HEK293T (cell line): ENCODE measurements around the gene LIMS2.

ENCODE experiments used
- CTCF ChIA-PET: fragments of 350-600 bp; formaldehyde crosslinking; extraction: SDS; loops from one replicate; lab custom pipeline; 2021; ENCODE audit warnings: antibody characterized with exemption, inconsistent platforms; lab: Yijun Ruan, JAX
- POLR2A ChIA-PET: fragments of 350-600 bp; formaldehyde crosslinking; extraction: SDS; loops from one replicate; lab custom pipeline; 2020; ENCODE audit warnings: antibody characterized with exemption, inconsistent platforms; lab: Yijun Ruan, JAX
- DNase-seq: peaks from one replicate; pipeline ENCODE4 v3.0.0; 2012; ENCODE audit warnings: mixed read lengths; ENCODE audit errors: extremely low spot score
- ARNT ChIP-seq: fragments of 450-650 bp; IDR thresholded peaks from 2 replicates; pipeline ENCODE4 v1.6.1; 2017; ENCODE audit warnings: mild to moderate bottlenecking
- BHLHE40 ChIP-seq: fragments of 450-650 bp; IDR thresholded peaks from 2 replicates; pipeline ENCODE4 v1.6.1; 2016; ENCODE audit warnings: mild to moderate bottlenecking, moderate library complexity, borderline replicate concordance
- CTBP1 ChIP-seq: fragments of 450-650 bp; IDR thresholded peaks from 2 replicates; pipeline ENCODE4 v1.6.1; 2016; ENCODE audit warnings: borderline replicate concordance
- ELF4 ChIP-seq: fragments of 450-650 bp; IDR thresholded peaks from 2 replicates; pipeline ENCODE4 v1.6.1; 2017; ENCODE audit warnings: antibody characterized with exemption
- FOXA1 ChIP-seq: fragments of 450-650 bp; IDR thresholded peaks from 2 replicates; pipeline ENCODE4 v1.6.1; 2016; ENCODE audit warnings: mild to moderate bottlenecking
- FOXK2 ChIP-seq: fragments of 450-650 bp; IDR thresholded peaks from 2 replicates; pipeline ENCODE4 v1.6.1; 2016; ENCODE audit warnings: mild to moderate bottlenecking
- FOXM1 ChIP-seq: fragments of 450-650 bp; IDR thresholded peaks from 2 replicates; pipeline ENCODE4 v1.6.1; 2017; ENCODE audit warnings: mild to moderate bottlenecking, borderline replicate concordance
- HDGF ChIP-seq: fragments of 450-650 bp; IDR thresholded peaks from 2 replicates; pipeline ENCODE4 v1.6.1; 2017; ENCODE audit warnings: antibody characterized with exemption, borderline replicate concordance
- L3MBTL2 ChIP-seq: fragments of 450-650 bp; conservative IDR thresholded peaks from 2 replicates; pipeline ENCODE4 v1.6.1; 2016; ENCODE audit warnings: mild to moderate bottlenecking
- LEF1 ChIP-seq: fragments of 450-650 bp; IDR thresholded peaks from 2 replicates; pipeline ENCODE4 v1.6.1; 2017; ENCODE audit warnings: mild to moderate bottlenecking, borderline replicate concordance
- NFRKB ChIP-seq: fragments of 450-650 bp; IDR thresholded peaks from 2 replicates; pipeline ENCODE4 v1.6.1; 2016; ENCODE audit warnings: mild to moderate bottlenecking, moderate library complexity
- SP1 ChIP-seq: fragments of 450-650 bp; IDR thresholded peaks from 2 replicates; pipeline ENCODE4 v1.6.1; 2017
- SUZ12 ChIP-seq: fragments of 450-650 bp; IDR thresholded peaks from 2 replicates; pipeline ENCODE4 v1.6.1; 2016; ENCODE audit warnings: mild to moderate bottlenecking
- TARDBP ChIP-seq: fragments of 450-650 bp; IDR thresholded peaks from 2 replicates; pipeline ENCODE4 v1.6.1; 2016
- ZNF384 ChIP-seq: fragments of 450-650 bp; IDR thresholded peaks from 2 replicates; pipeline ENCODE4 v1.6.1; 2016
- TF ChIP-seq, protein P1 (sequence below): fragments of 450-650 bp; IDR thresholded peaks from 2 replicates; pipeline ENCODE4 v1.6.1; 2016

The LIMS2 gene

DNA sequence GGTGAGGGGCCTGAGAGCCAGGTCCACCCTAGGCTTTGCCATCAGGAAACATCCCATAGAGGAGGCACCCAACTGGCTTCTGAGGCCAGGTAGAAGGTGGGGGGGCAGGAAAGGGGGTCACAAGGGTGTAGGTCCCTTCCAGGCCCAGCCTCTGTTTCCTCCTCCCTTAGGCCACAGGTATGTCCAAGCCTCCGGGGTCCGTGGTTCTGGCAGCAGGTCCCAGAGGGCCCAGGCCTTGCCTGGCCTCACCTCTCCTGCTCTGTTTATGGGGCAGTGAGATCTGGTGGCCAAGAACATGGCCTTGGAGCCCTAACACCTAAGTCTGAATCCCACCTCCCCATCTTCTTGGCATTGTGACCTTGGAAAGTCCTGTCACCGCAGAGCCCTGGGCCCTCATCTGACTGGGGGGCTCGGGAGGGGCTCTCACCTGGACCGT, 51.0 kb downstream of the LIMS2 start:
- TF ChIP-seq FOXK2 (no peak), ELF4 (no peak), CTBP1 (no peak), NFRKB (no peak), FOXA1 (no peak), FOXM1 (no peak), SUZ12 (no peak), BHLHE40 (no peak), L3MBTL2 (no peak), HDGF (no peak), LEF1 (no peak), SP1 (no peak), ARNT (no peak), ZNF384 (no peak), TARDBP (no peak)
- TF ChIP-seq, protein P1, sequence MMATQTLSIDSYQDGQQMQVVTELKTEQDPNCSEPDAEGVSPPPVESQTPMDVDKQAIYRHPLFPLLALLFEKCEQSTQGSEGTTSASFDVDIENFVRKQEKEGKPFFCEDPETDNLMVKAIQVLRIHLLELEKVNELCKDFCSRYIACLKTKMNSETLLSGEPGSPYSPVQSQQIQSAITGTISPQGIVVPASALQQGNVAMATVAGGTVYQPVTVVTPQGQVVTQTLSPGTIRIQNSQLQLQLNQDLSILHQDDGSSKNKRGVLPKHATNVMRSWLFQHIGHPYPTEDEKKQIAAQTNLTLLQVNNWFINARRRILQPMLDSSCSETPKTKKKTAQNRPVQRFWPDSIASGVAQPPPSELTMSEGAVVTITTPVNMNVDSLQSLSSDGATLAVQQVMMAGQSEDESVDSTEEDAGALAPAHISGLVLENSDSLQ = no peak
- POLR2A ChIA-PET = no interaction called here
- no peak for DNase-seq
- CTCF ChIA-PET = no interaction called here

- TF ChIP-seq LEF1 (no peak), NFRKB (no peak), ARNT (no peak)
- DNase-seq = no peak
- ChIA-PET POLR2A (no interaction called here), CTCF (no interaction called here)
These were observed 51.7 kb downstream of the LIMS2 start for GRCh38 chr2:127623388-127624319.

DNA sequence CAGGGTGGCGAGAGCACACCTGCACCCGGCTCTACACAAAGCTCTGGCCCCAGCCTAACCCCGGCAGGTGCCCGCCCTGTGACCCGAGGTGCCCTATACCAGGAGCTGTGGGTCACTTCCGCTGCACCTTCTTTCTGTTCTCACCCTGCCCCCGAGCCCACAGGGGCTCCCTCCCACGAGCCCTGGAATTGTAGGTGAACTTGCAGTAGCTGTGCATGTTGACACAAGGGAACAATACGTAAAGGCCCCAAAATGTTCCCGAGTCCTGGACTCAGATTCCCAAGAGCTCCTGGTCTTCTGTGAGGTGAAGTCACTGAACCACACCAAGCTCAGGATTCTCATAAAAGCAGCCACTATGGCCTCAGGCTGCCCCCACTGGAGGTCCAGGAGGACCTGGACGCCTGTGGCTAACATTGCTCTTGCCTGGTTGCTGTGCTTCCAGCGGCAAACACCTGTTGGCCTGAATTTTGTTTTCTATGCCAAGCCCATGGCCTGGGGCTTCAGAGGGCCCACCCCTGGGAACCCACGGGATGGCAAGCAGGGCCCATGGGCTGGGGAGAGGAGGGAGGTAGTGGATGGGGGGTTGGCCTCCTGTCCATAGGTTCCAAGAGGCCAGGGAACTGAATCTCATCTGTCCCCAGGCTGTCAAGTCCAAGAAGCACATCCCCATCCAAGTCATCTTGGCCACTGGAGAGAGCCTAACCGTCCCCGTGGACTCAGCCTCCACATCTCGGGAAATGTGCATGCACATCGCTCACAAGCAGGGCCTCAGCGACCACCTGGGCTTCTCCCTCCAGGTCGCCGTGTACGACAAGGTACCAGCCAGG, 52.6 kb downstream of the LIMS2 start:
- POLR2A ChIA-PET = no interaction called here
- no peak for DNase-seq
- CTCF ChIA-PET = interaction anchor here (1.0 kb wide), 1 partner anchor 32 kb away, joined by 4 read pairs; no protein-coding TSS in a partner anchor
- TF ChIP-seq ELF4 (no peak), BHLHE40 (no peak), SP1 (no peak)
- TF ChIP-seq, protein P1 = no peak

DNA sequence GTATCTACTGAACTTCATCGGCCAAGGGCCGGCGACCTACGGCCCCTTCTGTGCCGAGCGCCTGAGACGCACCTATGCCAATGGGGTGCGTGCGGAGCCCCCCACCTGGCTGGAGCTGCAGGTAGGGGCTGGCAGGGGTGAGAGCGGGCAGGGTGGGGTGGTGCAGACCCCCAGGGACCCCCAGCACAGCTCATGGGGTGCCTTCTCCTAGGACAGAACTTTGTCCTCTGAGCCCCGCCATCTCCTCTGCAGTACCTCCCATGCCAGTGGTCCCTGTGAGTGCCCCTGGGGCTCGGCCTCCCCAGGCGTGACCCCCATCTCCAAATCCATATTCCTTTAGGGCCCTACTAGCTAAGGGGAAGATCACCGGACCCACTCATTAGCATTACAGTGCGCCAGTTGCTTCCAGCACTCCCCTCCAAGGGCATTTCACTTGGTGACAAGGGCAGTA, 53.3 kb downstream of the LIMS2 start:
- no peak for TF ChIP-seq SUZ12
- TF ChIP-seq CTBP1 = no peak
- no peak for TF ChIP-seq ARNT
- TF ChIP-seq TARDBP = no peak
- TF ChIP-seq HDGF = no peak
- no peak for TF ChIP-seq ELF4
- TF ChIP-seq, protein P1 = no peak
- TF ChIP-seq ZNF384 = no peak
- TF ChIP-seq SP1 = no peak
- TF ChIP-seq L3MBTL2 = no peak
- no peak for TF ChIP-seq BHLHE40
- TF ChIP-seq LEF1 = no peak
- no peak for TF ChIP-seq FOXK2
- TF ChIP-seq NFRKB = no peak
- ChIA-PET POLR2A (no interaction called here), CTCF (interaction anchor here (1.0 kb wide), 1 partner anchor 31 kb away, joined by 4 read pairs; no protein-coding TSS in a partner anchor)
- DNase-seq = no peak

- DNase-seq = no peak
- CTCF ChIA-PET = no interaction called here
- POLR2A ChIA-PET = no interaction called here
- TF ChIP-seq FOXA1 (no peak), NFRKB (no peak), ZNF384 (no peak), CTBP1 (no peak), L3MBTL2 (no peak), LEF1 (no peak), TARDBP (no peak), ELF4 (no peak), SUZ12 (no peak), BHLHE40 (no peak), HDGF (no peak)
- TF ChIP-seq, protein P1 = no peak
These were observed 54.5 kb downstream of the LIMS2 start for GRCh38 chr2:127620866-127621265.
